HepG2 (cell line): ENCODE data around the gene NOXO1. TPM values are rescaled to one million over a fixed set of nuclear protein-coding genes. Genes with fewer than 3 reads are reported as not detected.

Experiments used
- FOXK2 ChIP-seq: fragments of 450-650 bp; IDR thresholded peaks from 2 replicates; pipeline ENCODE4 v1.6.1; 2016
- THAP11 ChIP-seq: IDR thresholded peaks from 2 replicates; pipeline ENCODE4 v1.6.1; 2016; ENCODE audit warnings: missing biosample characterization, missing genetic modification reagents
- ZNF251 ChIP-seq: sonication (generic); formaldehyde crosslinking; IDR thresholded peaks from 2 replicates; pipeline ENCODE4 v1.9.0; 2021; ENCODE audit warnings: mild to moderate bottlenecking, missing genetic modification reagents
- ZNF569 ChIP-seq: sonication (generic); formaldehyde crosslinking; IDR thresholded peaks from 2 replicates; pipeline ENCODE4 v1.5.0; 2020; ENCODE audit warnings: mild to moderate bottlenecking, missing genetic modification reagents, moderate library complexity, borderline replicate concordance
- ZNF703 ChIP-seq: sonication (generic); formaldehyde crosslinking; IDR thresholded peaks from 2 replicates; pipeline ENCODE4 v1.5.1; 2020; ENCODE audit warnings: missing genetic modification reagents, mild to moderate bottlenecking, moderate library complexity, borderline replicate concordance
- polyA plus RNA-seq, 8 experiments: library from polyadenylated mRNA; depleted of rRNA in 3 of 8; stranded (reverse) in 7 of 8; unstranded in 1 of 8; fragments of >200 nt; fragmentation: Illumina TruSeq in 4 of 8; extraction: Trizol in 4 of 8; gene quantifications; 2 replicates each; pipeline versions ENCODE4 v1.2.1 to v1.2.3, GENCODE V29; 2011 to 2016; ENCODE audit warnings: low read depth in 4 of 8, missing spikeins in 1 of 8, mixed read lengths in 1 of 8; ENCODE audit not compliant: insufficient read depth in 1 of 8
- total RNA-seq, 5 experiments: library from RNA; depleted of rRNA; stranded (reverse); fragments of >200 nt; fragmentation: Illumina TruSeq; extraction: Trizol; gene quantifications; 2 replicates each; pipeline ENCODE4 v1.2.3, GENCODE V29; 2016; ENCODE audit warnings: low read depth in 1 of 5
- TF ChIP-seq, protein P1 (sequence below), 2 experiments: fragments of 450-650 bp in 1 of 2; sonication (generic) in 1 of 2; formaldehyde crosslinking in 1 of 2; IDR thresholded peaks; 2 replicates each; pipeline versions ENCODE4 v1.6.1 to v1.8.0; 2016 to 2022; ENCODE audit warnings: antibody characterized with exemption in 1 of 2, mild to moderate bottlenecking in 1 of 2, missing genetic modification reagents in 1 of 2
- TF ChIP-seq, protein P2 (sequence below): sonication (generic); formaldehyde crosslinking; IDR thresholded peaks from 2 replicates; pipeline ENCODE4 v1.4.0; 2020; ENCODE audit warnings: mild to moderate bottlenecking, missing genetic modification reagents, borderline replicate concordance
- TF ChIP-seq, protein P3 (sequence below): sonication (generic); formaldehyde crosslinking; IDR thresholded peaks from 2 replicates; pipeline ENCODE4 v1.5.0; 2020; ENCODE audit warnings: mild to moderate bottlenecking, missing genetic modification reagents
- TF ChIP-seq, protein P4 (sequence below): IDR thresholded peaks from 2 replicates; pipeline ENCODE4 v1.4.0; 2020; ENCODE audit warnings: mild to moderate bottlenecking, missing genetic modification reagents

NOXO1 gene
- total and polyA plus RNA-seq, 2 of the 13 experiments (the other 11 are each of a cell fraction or from before 2014, with no cell fraction given) = 0.69 to 1.4 TPM

DNA sequence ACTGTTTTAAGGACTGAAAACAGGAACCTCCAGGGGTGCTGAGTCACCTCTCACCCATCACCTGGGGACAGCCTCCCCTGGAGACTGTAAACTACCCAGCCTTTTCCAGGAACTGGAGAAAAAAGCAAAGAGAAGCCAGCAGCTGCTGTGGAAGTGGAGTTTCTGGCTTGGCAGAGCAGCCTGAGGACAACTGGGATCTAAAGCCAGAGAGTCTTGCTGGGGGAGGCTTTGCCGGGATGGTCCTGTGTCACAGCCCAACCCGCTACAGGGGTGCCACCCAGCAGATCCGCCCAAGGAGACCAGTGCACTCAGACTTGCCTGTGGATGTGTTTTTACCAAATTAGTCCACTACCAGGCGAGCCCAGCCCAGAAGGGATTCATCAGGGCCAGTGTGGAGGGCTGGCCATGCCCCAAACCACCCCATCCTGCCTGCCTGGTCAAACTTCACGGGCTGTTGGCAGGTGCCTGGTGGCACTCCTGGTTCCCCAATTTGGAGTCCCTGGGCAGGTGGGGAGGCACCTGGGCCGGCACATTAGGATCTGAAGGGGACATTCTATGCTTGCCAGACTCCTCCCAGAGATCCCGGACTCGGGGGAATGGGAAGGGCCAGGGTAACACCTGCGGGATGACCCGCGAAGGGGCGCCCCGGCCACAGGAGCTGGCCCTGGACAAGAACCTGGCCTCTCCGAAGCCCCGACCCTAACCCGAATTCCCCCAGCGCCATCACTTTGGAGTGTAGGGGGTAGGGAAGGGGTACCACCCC, 39.0 kb downstream of the NOXO1 start (continued):
- TF ChIP-seq, protein P1, sequence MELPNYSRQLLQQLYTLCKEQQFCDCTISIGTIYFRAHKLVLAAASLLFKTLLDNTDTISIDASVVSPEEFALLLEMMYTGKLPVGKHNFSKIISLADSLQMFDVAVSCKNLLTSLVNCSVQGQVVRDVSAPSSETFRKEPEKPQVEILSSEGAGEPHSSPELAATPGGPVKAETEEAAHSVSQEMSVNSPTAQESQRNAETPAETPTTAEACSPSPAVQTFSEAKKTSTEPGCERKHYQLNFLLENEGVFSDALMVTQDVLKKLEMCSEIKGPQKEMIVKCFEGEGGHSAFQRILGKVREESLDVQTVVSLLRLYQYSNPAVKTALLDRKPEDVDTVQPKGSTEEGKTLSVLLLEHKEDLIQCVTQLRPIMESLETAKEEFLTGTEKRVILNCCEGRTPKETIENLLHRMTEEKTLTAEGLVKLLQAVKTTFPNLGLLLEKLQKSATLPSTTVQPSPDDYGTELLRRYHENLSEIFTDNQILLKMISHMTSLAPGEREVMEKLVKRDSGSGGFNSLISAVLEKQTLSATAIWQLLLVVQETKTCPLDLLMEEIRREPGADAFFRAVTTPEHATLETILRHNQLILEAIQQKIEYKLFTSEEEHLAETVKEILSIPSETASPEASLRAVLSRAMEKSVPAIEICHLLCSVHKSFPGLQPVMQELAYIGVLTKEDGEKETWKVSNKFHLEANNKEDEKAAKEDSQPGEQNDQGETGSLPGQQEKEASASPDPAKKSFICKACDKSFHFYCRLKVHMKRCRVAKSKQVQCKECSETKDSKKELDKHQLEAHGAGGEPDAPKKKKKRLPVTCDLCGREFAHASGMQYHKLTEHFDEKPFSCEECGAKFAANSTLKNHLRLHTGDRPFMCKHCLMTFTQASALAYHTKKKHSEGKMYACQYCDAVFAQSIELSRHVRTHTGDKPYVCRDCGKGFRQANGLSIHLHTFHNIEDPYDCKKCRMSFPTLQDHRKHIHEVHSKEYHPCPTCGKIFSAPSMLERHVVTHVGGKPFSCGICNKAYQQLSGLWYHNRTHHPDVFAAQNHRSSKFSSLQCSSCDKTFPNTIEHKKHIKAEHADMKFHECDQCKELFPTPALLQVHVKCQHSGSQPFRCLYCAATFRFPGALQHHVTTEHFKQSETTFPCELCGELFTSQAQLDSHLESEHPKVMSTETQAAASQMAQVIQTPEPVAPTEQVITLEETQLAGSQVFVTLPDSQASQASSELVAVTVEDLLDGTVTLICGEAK (IDR thresholded peaks at IDR 0.05) = no peak
- TF ChIP-seq, protein P1 (CRISPR knock-in tag; IDR thresholded peaks at IDR 0.05) = no peak
- no peak for TF ChIP-seq ZNF569 (CRISPR knock-in tag)
- TF ChIP-seq ZNF251 (CRISPR knock-in tag) = no peak
- TF ChIP-seq, protein P2, sequence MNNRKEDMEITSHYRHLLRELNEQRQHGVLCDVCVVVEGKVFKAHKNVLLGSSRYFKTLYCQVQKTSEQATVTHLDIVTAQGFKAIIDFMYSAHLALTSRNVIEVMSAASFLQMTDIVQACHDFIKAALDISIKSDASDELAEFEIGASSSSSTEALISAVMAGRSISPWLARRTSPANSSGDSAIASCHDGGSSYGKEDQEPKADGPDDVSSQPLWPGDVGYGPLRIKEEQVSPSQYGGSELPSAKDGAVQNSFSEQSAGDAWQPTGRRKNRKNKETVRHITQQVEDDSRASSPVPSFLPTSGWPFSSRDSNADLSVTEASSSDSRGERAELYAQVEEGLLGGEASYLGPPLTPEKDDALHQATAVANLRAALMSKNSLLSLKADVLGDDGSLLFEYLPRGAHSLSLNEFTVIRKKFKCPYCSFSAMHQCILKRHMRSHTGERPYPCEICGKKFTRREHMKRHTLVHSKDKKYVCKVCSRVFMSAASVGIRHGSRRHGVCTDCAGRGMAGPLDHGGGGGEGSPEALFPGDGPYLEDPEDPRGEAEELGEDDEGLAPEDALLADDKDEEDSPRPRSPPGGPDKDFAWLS = no peak
- TF ChIP-seq, protein P3, sequence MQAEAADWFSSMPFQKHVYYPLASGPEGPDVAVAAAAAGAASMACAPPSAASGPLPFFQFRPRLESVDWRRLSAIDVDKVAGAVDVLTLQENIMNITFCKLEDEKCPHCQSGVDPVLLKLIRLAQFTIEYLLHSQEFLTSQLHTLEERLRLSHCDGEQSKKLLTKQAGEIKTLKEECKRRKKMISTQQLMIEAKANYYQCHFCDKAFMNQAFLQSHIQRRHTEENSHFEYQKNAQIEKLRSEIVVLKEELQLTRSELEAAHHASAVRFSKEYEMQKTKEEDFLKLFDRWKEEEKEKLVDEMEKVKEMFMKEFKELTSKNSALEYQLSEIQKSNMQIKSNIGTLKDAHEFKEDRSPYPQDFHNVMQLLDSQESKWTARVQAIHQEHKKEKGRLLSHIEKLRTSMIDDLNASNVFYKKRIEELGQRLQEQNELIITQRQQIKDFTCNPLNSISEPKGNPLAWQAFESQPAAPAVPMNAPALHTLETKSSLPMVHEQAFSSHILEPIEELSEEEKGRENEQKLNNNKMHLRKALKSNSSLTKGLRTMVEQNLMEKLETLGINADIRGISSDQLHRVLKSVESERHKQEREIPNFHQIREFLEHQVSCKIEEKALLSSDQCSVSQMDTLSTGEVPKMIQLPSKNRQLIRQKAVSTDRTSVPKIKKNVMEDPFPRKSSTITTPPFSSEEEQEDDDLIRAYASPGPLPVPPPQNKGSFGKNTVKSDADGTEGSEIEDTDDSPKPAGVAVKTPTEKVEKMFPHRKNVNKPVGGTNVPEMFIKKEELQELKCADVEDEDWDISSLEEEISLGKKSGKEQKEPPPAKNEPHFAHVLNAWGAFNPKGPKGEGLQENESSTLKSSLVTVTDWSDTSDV (CRISPR knock-in tag) = no peak
- TF ChIP-seq FOXK2 = no peak
- TF ChIP-seq ZNF703 (CRISPR knock-in tag) = no peak
- TF ChIP-seq, protein P4, sequence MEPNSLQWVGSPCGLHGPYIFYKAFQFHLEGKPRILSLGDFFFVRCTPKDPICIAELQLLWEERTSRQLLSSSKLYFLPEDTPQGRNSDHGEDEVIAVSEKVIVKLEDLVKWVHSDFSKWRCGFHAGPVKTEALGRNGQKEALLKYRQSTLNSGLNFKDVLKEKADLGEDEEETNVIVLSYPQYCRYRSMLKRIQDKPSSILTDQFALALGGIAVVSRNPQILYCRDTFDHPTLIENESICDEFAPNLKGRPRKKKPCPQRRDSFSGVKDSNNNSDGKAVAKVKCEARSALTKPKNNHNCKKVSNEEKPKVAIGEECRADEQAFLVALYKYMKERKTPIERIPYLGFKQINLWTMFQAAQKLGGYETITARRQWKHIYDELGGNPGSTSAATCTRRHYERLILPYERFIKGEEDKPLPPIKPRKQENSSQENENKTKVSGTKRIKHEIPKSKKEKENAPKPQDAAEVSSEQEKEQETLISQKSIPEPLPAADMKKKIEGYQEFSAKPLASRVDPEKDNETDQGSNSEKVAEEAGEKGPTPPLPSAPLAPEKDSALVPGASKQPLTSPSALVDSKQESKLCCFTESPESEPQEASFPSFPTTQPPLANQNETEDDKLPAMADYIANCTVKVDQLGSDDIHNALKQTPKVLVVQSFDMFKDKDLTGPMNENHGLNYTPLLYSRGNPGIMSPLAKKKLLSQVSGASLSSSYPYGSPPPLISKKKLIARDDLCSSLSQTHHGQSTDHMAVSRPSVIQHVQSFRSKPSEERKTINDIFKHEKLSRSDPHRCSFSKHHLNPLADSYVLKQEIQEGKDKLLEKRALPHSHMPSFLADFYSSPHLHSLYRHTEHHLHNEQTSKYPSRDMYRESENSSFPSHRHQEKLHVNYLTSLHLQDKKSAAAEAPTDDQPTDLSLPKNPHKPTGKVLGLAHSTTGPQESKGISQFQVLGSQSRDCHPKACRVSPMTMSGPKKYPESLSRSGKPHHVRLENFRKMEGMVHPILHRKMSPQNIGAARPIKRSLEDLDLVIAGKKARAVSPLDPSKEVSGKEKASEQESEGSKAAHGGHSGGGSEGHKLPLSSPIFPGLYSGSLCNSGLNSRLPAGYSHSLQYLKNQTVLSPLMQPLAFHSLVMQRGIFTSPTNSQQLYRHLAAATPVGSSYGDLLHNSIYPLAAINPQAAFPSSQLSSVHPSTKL (CRISPR knock-in tag) = no peak
- TF ChIP-seq THAP11 (CRISPR knock-in tag) = no peak
